Mucosa of descending colon (tissue), 3 donors: ENCODE measurements around the gene RAB10. TPM values are rescaled to one million over a fixed set of nuclear protein-coding genes. Genes with fewer than 3 reads are reported as not detected.

ENCODE experiments used
- ATAC-seq: fragments of 200-7000 bp; cut with Tn5 transposase; one replicate; pipeline ENCODE4 v1.9.1; 2020; ENCODE audit warnings: mild to moderate bottlenecking, moderate library complexity
- DNase-seq, 3 donors: peaks; one replicate each; pipeline ENCODE4 v3.0.0-alpha.2; 2020
- H3K36me3 ChIP-seq: fragments of 200-600 bp; one replicate; pipeline ENCODE4 v1.8.0; 2021; ENCODE audit warnings: low read depth, mild to moderate bottlenecking
- H3K4me1 ChIP-seq: fragments of 200-600 bp; one replicate; pipeline ENCODE4 v1.8.0; 2021; ENCODE audit warnings: low read depth, mild to moderate bottlenecking
- H3K4me3 ChIP-seq: fragments of 200-600 bp; one replicate; pipeline ENCODE4 v1.8.0; 2021; ENCODE audit warnings: mild to moderate bottlenecking
- H3K9me3 ChIP-seq: fragments of 200-600 bp; one replicate; pipeline ENCODE4 v1.8.0; 2021; ENCODE audit warnings: mild to moderate bottlenecking
- CTCF ChIP-seq: fragments of 200-600 bp; IDR thresholded peaks from one replicate; pipeline ENCODE4 v1.8.0; 2022; ENCODE audit warnings: antibody characterized with exemption, mild to moderate bottlenecking
- intact Hi-C, 2 donors: fragments of 100-400 bp; cut with DNase I in 1 of 2; cut with micrococcal nuclease in 1 of 2; formaldehyde crosslinking; loops; one replicate each; pipeline versions ENCODE4 v1.11.0 to v1.11.1; 2022; cut with DNase I, micrococcal nuclease
- total RNA-seq, 3 donors: library from RNA; stranded (reverse); fragmentation: NEBNext Ultra II Directional in 2 of 3; extraction: Animal tissue kit (Norgen Biotek cat#: 25700) in 2 of 3; gene quantifications; one replicate each; pipeline versions ENCODE4 v1.2.1 to v1.2.4, GENCODE V29; 2021 to 2023
- donor health status: DM: no; HTN: no; CAD: no; lungs with moderate emphysema.
- donor health status: DM: no; HTN: no; CAD: no.
- donor health status: DM: no; HTN: yes; CAD: no.

RAB10 gene
- total RNA-seq, 3 donors from 2014 or later, result 129 to 166 (median 162) TPM

DNA sequence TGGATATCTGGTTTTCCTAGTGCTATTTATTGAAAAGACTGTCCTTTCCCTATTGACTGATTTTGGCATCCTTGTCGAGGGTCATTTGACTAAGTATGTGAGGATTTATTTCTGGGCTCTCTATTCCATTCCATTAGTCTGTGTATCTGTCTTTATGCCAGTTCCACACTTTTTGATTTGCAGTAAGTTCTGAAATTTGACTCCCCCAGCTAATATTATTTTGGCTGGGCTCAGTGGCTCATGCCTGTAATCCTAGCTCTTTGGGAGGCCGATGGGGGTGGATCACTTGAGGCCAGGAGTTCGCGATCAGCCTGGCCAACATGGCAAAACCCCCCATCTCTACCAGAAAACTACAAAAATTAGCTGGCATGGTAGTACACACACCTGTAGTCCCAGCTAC, 92.2 kb downstream of the RAB10 start:
- intact Hi-C loops, result no loop called here

DNA sequence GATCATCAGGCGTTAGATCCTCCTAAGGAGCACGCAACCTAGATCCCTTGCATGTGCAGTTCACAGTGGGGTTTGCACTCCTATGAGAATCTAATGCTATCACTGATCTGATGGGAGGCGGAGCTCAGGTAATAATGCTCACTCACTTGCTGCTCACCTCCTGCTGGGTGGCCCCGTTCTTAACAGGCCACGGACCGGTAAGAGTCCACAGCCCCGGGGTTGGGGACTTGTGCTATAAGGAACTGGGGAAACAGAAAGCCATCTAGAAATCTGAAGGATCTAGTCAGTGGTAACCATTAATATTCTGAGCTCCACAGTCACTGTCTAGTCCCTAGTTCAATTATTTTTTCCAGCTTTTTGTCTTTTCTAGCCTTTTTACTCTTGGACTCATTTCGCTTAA, 94.3 kb downstream of the RAB10 start:
- no peaks in the 10 kb centered on the region for H3K36me3 ChIP-seq
- TF ChIP-seq CTCF, result no peak
- intact Hi-C loops, result no loop called here
- no peaks in the 10 kb centered on the region for H3K9me3 ChIP-seq
- no peak overlapping the region for H3K4me3 ChIP-seq
- no peak for ATAC-seq
- H3K4me1 ChIP-seq, result no peaks in the 10 kb centered on the region
- DNase-seq, result no peak

More for the DNA sequence above, 92.2 kb downstream of the RAB10 start:
- DNase-seq (no peak), ATAC-seq (no peak)
- Histone ChIP-seq H3K4me1 (no peaks in the 10 kb centered on the region), H3K4me3 (no peak overlapping the region), H3K36me3 (no peaks in the 10 kb centered on the region), H3K9me3 (no peaks in the 10 kb centered on the region)
- TF ChIP-seq CTCF, result no peak

DNA sequence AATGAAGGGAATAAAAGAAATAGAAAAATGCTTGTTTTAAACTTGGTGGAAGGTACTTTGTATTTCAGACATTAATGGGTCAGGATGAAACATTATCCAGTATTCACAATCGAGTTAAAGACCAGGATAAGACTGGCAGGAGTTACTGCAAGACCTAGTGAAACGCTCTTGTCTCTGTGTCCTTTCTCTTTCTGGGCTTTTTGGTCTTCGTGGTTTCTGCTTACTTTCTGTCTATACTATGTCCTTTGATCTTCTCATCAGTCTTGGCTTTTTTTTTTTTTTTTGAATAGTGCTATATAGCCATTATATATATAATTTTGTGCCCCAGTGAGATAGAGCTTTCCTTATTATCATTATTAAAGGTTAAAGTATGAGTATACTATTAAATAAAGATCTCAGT, 96.9 kb downstream of the RAB10 start:
- Histone ChIP-seq H3K9me3 (no peaks in the 10 kb centered on the region), H3K36me3 (no peaks in the 10 kb centered on the region), H3K4me3 (no peak overlapping the region), H3K4me1 (no peaks in the 10 kb centered on the region)
- DNase-seq, result no peak
- ATAC-seq, result no peak
- no peak for TF ChIP-seq CTCF
- intact Hi-C loops, result no loop called here

DNA sequence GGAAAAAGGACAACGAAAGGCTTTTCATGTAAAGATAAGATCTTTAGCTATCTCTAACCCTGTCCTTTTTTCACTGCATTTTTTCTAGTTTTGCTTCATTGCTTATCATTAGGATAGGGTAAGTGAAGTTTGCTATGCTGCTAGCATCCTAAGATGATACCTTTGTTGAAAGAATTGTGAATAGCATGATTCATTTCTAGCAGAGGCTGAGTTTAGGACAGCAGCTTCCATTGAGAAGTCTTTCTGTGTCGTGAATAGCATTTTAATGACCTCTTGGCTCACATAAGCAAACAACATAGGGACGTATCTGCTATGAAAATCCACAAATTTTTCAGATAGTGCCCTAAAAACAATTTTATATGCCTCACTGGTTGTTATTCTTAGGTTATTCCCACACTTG, 102.6 kb downstream of the RAB10 start:
- DNase-seq, result no peak
- ATAC-seq, result no peak
- Histone ChIP-seq H3K4me1 (peaks cover 3% of the 10 kb centered on the region), H3K36me3 (no peaks in the 10 kb centered on the region), H3K4me3 (no peak overlapping the region), H3K9me3 (no peaks in the 10 kb centered on the region)
- no peak for TF ChIP-seq CTCF
- intact Hi-C loops, result no loop called here

- peak; percentile 68 for ATAC-seq
- intact Hi-C loops, result no loop called here
- Histone ChIP-seq H3K4me3 (no peak overlapping the region), H3K9me3 (no peaks in the 10 kb centered on the region), H3K4me1 (peaks cover 3% of the 10 kb centered on the region), H3K36me3 (no peaks in the 10 kb centered on the region)
- peak in 2 of 3 donors; percentile 37 to 45 for DNase-seq
- TF ChIP-seq CTCF, result no peak
Observed at GRCh38 chr2:26139269-26140183, 105.6 kb downstream of the RAB10 start.
